ENCODE results near the gene TCP11L2.
A peak's percentile ranks its signal among the peaks of the same experiment; 100 is the strongest.

The TCP11L2 gene

DNA sequence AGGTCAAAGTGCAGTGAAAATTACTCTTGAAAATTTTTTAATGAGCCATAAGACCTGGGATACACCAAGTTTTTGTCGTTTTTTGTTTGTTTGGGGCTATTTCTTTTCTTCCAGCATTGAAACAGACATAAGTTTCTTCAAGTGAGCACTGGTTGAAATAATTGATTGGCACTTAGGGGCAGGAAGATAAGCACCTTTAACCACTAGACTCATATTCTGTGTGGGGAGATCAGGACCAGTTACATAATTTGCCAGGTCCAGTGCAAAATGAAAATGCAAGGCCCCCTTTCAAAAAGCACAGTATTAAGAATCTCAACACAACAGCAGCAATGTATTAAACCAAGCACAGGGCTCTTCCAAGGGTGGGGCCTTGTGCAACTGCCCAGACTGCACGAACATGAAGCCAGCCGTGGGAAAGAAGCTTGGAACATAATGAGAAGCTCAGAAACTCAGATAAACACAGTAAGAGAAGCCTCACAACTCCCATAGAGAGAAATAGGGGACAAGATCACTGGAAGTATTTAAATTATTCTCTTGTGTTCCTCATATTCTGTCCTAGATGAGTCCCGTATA, 3.2 kb upstream of the TCP11L2 start:
- no peak overlapping the region for H2AFZ ChIP-seq (ENCODE audit: low read length)
- no peaks in the 10 kb centered on the region for H3K27me3 ChIP-seq (ENCODE audit: insufficient read depth, low read length, poor library complexity, severe bottlenecking)
- no peaks in the 10 kb centered on the region for H3K9me3 ChIP-seq (ENCODE audit: insufficient read depth, low read depth, low read length)
- no peak for TF ChIP-seq EZH2phosphoT487 (IDR thresholded peaks at IDR 0.05; ENCODE audit: borderline replicate concordance)
- no peak for TF ChIP-seq CTCF (conservative IDR thresholded peaks at IDR 0.05; ENCODE audit: low read length)
- H3K4me1 ChIP-seq (ENCODE audit: insufficient read depth, low read length, poor library complexity, severe bottlenecking): peaks cover 10% of the 10 kb centered on the region
- no peak overlapping the region for H3K9ac ChIP-seq (ENCODE audit: low read depth, low read length, poor library complexity, severe bottlenecking)
- H3K36me3 ChIP-seq (ENCODE audit: insufficient read depth, low read length): no peaks in the 10 kb centered on the region
- no peaks in the 10 kb centered on the region for H3F3A ChIP-seq (ENCODE audit: low read depth)
- H3K4me2 ChIP-seq (ENCODE audit: low read depth, low read length, poor library complexity, severe bottlenecking): no peak overlapping the region
- no peak overlapping the region for H3K4me3 ChIP-seq (ENCODE audit: low read length, poor library complexity, severe bottlenecking)
- no peaks in the 10 kb centered on the region for H4K20me1 ChIP-seq (ENCODE audit: insufficient read depth, low read length, poor library complexity, severe bottlenecking)
- no peaks in the 10 kb centered on the region for H3K9me2 ChIP-seq (replicated peaks; ENCODE audit: low read depth, low read length)
- no peaks in the 10 kb centered on the region for H3K79me2 ChIP-seq (ENCODE audit: insufficient read depth, low read length)

GRCh38 chr12:106300761-106301160, 1.8 kb upstream of the TCP11L2 start:
- Histone ChIP-seq H3K27me3 (ENCODE audit: insufficient read depth, low read length, poor library complexity, severe bottlenecking) (no peaks in the 10 kb centered on the region), H3K9ac (ENCODE audit: low read depth, low read length, poor library complexity, severe bottlenecking) (no peak overlapping the region), H3K4me2 (ENCODE audit: low read depth, low read length, poor library complexity, severe bottlenecking) (no peak overlapping the region), H3K4me1 (ENCODE audit: insufficient read depth, low read length, poor library complexity, severe bottlenecking) (peaks cover 10% of the 10 kb centered on the region), H2AFZ (ENCODE audit: low read length) (peak overlapping the region; percentile 37; the same call in 1 of the 2 replicates), H3K9me2 (replicated peaks; ENCODE audit: low read depth, low read length) (no peaks in the 10 kb centered on the region), H3F3A (ENCODE audit: low read depth) (no peaks in the 10 kb centered on the region), H3K9me3 (ENCODE audit: insufficient read depth, low read depth, low read length) (no peaks in the 10 kb centered on the region), H3K79me2 (ENCODE audit: insufficient read depth, low read length) (no peaks in the 10 kb centered on the region), H4K20me1 (ENCODE audit: insufficient read depth, low read length, poor library complexity, severe bottlenecking) (no peaks in the 10 kb centered on the region), H3K4me3 (ENCODE audit: low read length, poor library complexity, severe bottlenecking) (no peak overlapping the region), H3K36me3 (ENCODE audit: insufficient read depth, low read length) (no peaks in the 10 kb centered on the region)
- TF ChIP-seq EZH2phosphoT487 (IDR thresholded peaks at IDR 0.05; ENCODE audit: borderline replicate concordance) (no peak), CTCF (conservative IDR thresholded peaks at IDR 0.05; ENCODE audit: low read length) (no peak)

- H3K9ac ChIP-seq (ENCODE audit: low read depth, low read length, poor library complexity, severe bottlenecking): no peak overlapping the region
- no peaks in the 10 kb centered on the region for H3K27me3 ChIP-seq (ENCODE audit: insufficient read depth, low read length, poor library complexity, severe bottlenecking)
- peak overlapping the region; percentile 91 for H2AFZ ChIP-seq (ENCODE audit: low read length)
- H3K9me3 ChIP-seq (ENCODE audit: insufficient read depth, low read depth, low read length): no peaks in the 10 kb centered on the region
- no peaks in the 10 kb centered on the region for H3F3A ChIP-seq (ENCODE audit: low read depth)
- peak overlapping the region; percentile 83 for H3K4me3 ChIP-seq (ENCODE audit: low read length, poor library complexity, severe bottlenecking)
- no peaks in the 10 kb centered on the region for H3K79me2 ChIP-seq (ENCODE audit: insufficient read depth, low read length)
- TF ChIP-seq EZH2phosphoT487 (IDR thresholded peaks at IDR 0.05; ENCODE audit: borderline replicate concordance) (no peak), CTCF (conservative IDR thresholded peaks at IDR 0.05; ENCODE audit: low read length) (no peak)
- H4K20me1 ChIP-seq (ENCODE audit: insufficient read depth, low read length, poor library complexity, severe bottlenecking): no peaks in the 10 kb centered on the region
- H3K9me2 ChIP-seq (replicated peaks; ENCODE audit: low read depth, low read length): no peaks in the 10 kb centered on the region
- peaks cover 10% of the 10 kb centered on the region for H3K4me1 ChIP-seq (ENCODE audit: insufficient read depth, low read length, poor library complexity, severe bottlenecking)
- peak overlapping the region; percentile 84 for H3K4me2 ChIP-seq (ENCODE audit: low read depth, low read length, poor library complexity, severe bottlenecking)
- no peaks in the 10 kb centered on the region for H3K36me3 ChIP-seq (ENCODE audit: insufficient read depth, low read length)
These were observed 1.3 kb upstream of the TCP11L2 start for GRCh38 chr12:106301241-106301610.

All from Loucy (cell line).